Erythroblast (primary cell): ENCODE data around the gene ZC3H18.

Experiments
- GATA1 ChIP-seq: IDR thresholded peaks from 2 replicates; pipeline ENCODE4 v1.6.1; 2011; ENCODE audit warnings: low read depth, mild to moderate bottlenecking, control low read depth, low read length, moderate library complexity
- POLR2A ChIP-seq: IDR thresholded peaks from 2 replicates; pipeline ENCODE4 v1.6.1; 2011; ENCODE audit warnings: mild to moderate bottlenecking, low read length

DNA sequence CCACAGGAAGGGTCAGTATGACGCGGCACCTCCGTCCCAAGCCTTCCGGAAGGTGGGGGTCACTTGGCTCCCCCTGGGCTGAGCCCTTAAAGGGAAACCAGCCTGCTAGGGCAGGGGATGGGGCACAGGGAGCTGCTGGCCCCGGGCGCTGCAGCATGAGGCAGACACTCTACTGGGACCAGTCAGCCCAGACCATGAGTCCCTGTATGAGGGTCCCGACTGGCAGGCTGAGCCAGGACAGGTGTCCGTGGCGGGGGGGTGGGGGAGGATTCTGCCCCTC, 43.4 kb upstream of the ZC3H18 start:
- TF ChIP-seq POLR2A (no peak), GATA1 (no peak)
